SH-SY5Y (cell line): Measurements from ENCODE around the gene KLHL29.

ENCODE experiments used
- GATA2 ChIP-seq: IDR thresholded peaks from 2 replicates; pipeline ENCODE4 v1.6.1; 2011; ENCODE audit warnings: mild to moderate bottlenecking, low read depth, low read length
- GATA3 ChIP-seq: IDR thresholded peaks from 2 replicates; pipeline ENCODE4 v1.6.1; 2011; ENCODE audit warnings: low read depth, mild to moderate bottlenecking, low read length, moderate library complexity

DNA sequence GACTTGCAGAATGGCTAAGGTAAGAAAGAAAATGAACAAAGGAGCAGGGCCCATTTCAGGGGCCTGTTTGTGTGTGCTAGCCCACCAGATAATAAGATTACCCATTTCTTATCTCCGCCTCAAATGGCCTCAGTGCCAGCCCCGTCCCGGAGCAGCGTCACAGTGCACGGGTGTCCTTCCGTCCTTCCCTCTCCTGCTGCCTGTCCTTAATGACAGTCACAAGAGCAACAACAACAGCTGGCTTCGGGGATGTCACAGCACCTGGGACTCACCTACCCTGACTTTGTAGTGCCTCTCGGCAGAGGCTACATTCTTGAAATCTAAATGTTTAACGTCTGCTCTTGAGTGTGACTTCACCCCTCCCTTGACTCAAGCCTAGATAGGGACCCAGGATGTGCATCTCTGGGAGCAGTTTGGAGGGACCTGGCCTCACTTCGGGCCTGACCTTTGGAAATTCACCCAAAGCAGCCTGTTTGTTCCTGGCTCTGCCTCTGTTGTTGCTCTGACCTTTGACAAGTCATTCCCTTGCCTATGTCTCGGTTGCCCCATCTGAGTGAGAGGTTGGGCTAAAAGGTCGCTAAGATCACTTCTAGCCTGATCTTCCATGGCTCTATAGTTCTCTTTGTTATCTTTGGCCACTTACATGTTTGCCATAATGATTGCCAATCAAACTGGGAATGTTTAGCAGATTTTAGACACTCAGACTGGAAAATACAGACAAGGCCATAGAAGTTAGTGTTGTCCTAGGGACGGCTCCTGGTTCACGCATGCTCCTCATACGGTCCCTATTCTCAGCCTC, 122.5 kb downstream of the KLHL29 start:
- TF ChIP-seq GATA2: no peak; the same call in 1 of the 2 replicates
- no peak for TF ChIP-seq GATA3
